ENCODE data around the gene CACNB2.

Gene CACNB2

GRCh38 chr10:18140149-18140956, at the start of gene CACNB2:
Gene CACNB2, plus strand, starts transcription at chr10:18140424.
- DNase-seq = peak in 55 of 58 donors; percentile 15 to 84 (median 60)

- no peak for DNase-seq
Observed at GRCh38 chr10:18094332-18094731, 45.9 kb upstream of the CACNB2 start.

- DNase-seq = no peak
Observed at GRCh38 chr10:18094793-18095192, 45.4 kb upstream of the CACNB2 start.

- no peak for DNase-seq
Observed at GRCh38 chr10:18097524-18097923, 42.7 kb upstream of the CACNB2 start.

GRCh38 chr10:18098201-18098600, 42.0 kb upstream of the CACNB2 start:
- DNase-seq = no peak

GRCh38 chr10:18099415-18099814, 40.8 kb upstream of the CACNB2 start:
- no peak for DNase-seq

- DNase-seq = no peak
Observed at GRCh38 chr10:18100669-18101068, 39.6 kb upstream of the CACNB2 start.

GRCh38 chr10:18102404-18102803, 37.8 kb upstream of the CACNB2 start:
- no peak for DNase-seq

- DNase-seq = peak in 17 of 58 donors; percentile 1 to 68 (median 4)
Observed at GRCh38 chr10:18104223-18104872, 35.9 kb upstream of the CACNB2 start.

GRCh38 chr10:18109341-18109870, 30.8 kb upstream of the CACNB2 start:
- DNase-seq = no peak

- no peak for DNase-seq
Observed at GRCh38 chr10:18113881-18114280, 26.3 kb upstream of the CACNB2 start.

- no peak for DNase-seq
Observed at GRCh38 chr10:18117276-18117675, 22.9 kb upstream of the CACNB2 start.

- no peak for DNase-seq
Observed at GRCh38 chr10:18122753-18123152, 17.5 kb upstream of the CACNB2 start.

GRCh38 chr10:18133046-18133445, 7.2 kb upstream of the CACNB2 start:
- no peak for DNase-seq

GRCh38 chr10:18134509-18134908, 5.7 kb upstream of the CACNB2 start:
- DNase-seq = no peak

GRCh38 chr10:18134921-18135320, 5.3 kb upstream of the CACNB2 start:
- DNase-seq = no peak

GRCh38 chr10:18136073-18136791, 4.0 kb upstream of the CACNB2 start:
- no peak for DNase-seq

GRCh38 chr10:18137111-18137510, 3.1 kb upstream of the CACNB2 start:
- DNase-seq = no peak

- DNase-seq = peak in 7 of 58 donors; percentile 26 to 75 (median 51)
Observed at GRCh38 chr10:18140957-18141845, 977 bp downstream of the CACNB2 start.

GRCh38 chr10:18142151-18142550, 1.9 kb downstream of the CACNB2 start:
- DNase-seq = no peak

GRCh38 chr10:18144396-18144795, 4.2 kb downstream of the CACNB2 start:
- no peak for DNase-seq
